Colon (tissue), 2 donors: ENCODE results near the gene TLE4.
"Not testable (repeated sequence)": the region's sequence is repeated elsewhere in the genome, so short reads cannot be mapped to it uniquely, and the experiment has no call there.

ENCODE experiments used
- FAIRE-seq: peaks from 2 replicates; lab custom pipeline; 2012; peaks lifted over from hg19 to GRCh38; lab: Jason Lieb, UNC
- donor health status: control.
- donor health status: control.

The TLE4 gene

DNA sequence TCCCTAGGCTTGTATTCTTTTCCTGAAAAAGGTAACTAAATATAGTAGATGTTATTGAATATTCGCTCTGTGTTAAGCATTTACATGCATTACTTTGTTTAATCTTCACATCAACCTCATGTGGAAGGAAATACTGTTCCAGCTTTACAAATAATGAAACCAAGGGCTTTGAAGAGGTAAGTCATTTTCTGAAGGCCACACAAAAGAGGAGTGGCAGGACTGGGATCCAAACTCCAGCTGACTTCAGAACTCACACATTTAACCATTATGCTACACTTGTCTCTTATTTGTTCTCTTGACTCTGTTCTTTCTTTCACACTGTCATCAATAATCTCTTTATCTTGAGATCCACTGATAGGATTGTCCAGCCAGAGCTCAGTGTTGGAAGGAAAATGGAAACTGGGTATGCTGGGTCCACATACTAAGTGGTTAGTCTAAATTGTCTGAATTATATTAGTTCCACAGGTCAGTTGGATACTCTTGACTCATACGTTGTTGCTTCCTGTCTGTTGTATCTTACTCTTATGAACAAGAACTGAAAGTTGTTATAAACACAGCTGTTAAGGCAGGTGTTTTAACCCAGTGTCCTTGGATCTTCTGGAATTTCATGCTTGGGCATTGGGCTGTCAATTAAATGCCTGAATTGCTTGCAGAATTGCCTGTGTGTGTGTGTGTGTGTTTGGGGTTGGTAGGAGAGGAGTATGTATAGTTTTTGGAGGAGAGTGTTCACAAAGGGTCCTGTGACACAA lies 65.6 kb downstream of the TLE4 start:
- no peak for FAIRE-seq

GRCh38 chr9:79638806-79639205 lies 67.0 kb downstream of the TLE4 start:
- no peak for FAIRE-seq

DNA sequence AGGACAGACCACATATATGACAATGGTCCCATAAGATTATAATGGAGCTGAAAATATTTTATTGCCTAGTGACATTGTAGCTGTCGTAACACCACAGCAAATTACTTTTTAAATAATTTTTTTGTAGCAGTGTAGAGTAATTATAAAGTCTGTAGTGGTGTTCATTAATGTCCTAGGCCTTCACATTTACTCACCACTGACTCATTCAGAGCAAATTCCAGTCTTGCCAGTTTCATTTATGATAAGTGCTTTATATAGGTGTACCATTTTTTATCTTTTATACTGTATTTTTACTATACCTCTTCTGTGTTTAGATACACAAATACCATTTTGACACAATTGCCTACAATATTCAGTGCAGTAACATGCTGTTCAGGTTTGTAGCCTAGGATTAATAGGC lies 67.6 kb downstream of the TLE4 start:
- FAIRE-seq, result no peak

- FAIRE-seq, result not testable (repeated sequence)
These were observed 68.3 kb downstream of the TLE4 start for GRCh38 chr9:79640067-79640466.

- no peak for FAIRE-seq
These were observed 69.3 kb downstream of the TLE4 start for GRCh38 chr9:79641070-79641469.

- no peak for FAIRE-seq
These were observed 70.9 kb downstream of the TLE4 start for GRCh38 chr9:79642671-79643070.

- no peak for FAIRE-seq
These were observed 72.3 kb downstream of the TLE4 start for GRCh38 chr9:79644048-79644447.

GRCh38 chr9:79644601-79645000 lies 72.8 kb downstream of the TLE4 start:
- FAIRE-seq, result no peak

DNA sequence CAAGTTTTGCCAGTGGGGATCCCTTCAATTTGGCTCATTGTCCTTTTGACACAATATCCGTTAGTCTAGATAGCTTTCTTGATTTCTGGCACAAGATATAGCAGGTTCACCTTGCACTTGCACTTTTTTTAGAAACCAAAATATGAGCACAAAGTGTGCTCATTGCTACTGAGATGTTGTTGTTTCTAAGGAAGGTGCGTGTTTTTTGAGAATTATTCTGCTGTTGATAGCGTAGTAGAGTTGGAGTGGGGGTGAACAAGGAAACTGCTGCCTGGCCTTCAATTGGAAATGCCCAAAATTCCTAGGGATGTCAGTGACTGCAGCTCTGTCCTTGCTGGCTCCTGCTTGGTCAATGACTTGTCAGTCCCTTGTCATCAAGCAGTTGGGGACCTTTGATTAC lies 73.3 kb downstream of the TLE4 start:
- FAIRE-seq, result no peak

DNA sequence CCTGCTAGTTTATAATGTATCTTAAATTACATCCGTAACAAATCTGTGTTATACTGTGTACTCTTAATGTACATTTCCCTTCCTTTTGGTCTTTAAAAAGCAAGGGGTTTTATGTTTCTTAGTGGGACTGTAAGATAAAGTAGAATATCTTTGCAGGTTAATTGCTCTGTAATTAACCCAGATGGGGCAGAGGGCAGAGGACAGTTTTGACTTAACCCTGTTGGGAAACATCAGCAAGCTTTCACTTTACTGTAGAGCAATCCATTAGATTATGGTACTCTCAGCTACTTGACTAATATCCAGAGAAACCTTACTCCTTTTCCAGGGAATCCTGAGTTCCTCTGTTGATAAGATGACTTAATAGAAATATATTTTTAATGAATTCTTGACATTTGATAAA lies 74.3 kb downstream of the TLE4 start:
- no peak for FAIRE-seq

DNA sequence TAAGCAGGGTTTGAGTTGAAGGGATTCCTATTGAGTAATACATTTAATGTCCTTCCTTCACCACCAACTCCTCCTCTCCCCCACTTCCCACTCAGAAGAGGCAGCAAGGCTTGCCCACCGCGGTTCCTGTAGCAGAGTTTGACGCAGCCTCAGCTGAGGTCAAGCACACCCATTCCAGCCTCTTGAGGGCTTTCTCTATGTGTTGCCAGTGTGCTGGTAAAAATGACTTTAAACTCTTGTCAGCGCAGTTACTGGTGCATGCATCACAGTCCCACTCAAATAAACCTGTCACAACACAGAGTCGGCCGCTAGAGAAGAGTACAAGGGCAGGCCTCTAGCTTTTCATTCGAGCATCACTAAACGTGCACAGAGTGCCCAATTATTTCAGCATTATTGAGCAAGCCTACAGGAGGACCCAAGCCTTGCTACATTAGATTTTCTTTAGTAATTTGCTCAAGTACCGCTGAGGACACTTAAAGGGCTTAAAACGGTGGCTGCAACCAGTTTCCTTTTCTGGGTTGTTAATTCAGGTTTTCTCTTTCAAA lies 79.6 kb downstream of the TLE4 start:
- no peak for FAIRE-seq

DNA sequence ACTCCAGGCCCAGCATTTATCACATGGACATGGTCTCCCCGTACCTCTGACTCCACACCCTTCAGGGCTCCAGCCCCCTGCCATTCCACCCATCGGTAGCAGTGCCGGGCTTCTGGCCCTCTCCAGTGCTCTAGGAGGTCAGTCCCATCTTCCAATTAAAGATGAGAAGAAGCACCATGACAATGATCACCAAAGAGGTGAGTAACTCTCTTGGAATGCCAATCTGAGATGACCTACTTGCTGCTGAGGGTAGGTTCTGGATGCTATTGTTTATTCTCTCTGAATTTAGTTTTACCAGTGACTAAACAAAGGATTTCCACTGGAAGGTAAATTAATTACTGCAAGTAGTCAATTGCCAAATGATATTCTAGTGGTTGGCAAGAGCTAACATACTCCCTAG lies 80.8 kb downstream of the TLE4 start:
- FAIRE-seq, result no peak

DNA sequence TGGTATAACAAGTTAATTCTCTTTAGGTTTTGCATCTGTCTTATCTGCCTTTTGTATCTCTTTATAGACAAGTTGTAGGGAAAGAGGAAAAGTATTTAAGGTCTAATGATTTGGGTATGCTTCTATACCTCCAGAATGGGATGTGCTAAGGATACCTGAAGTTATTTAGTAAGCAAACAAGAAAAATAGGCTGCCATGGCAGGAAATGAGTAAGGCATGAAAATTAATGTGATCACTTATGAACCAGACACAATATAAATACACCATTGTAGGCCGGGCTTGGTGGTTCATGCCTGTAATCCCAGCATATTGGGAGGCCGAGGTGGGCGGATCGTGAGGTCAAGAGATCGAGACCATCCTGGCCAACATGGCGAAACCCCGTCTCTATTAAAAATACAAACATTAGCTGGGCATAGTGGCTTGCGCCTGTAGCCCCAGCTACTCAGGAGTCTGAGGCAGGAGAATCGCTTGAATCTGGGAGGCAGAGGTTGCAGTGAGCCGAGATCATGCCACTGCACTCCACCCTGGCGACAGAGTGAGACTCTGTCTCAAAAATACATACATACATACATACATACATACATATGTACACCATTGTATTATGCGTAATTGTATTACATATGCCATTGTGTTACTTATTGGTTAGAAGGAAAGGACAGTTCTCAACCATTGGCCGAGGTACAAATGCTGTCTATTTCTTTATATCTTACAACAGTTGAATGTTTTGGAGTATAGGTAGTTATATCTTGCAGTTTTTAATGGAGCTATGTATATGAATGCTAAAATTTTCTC lies 83.0 kb downstream of the TLE4 start:
- not testable (repeated sequence) for FAIRE-seq

DNA sequence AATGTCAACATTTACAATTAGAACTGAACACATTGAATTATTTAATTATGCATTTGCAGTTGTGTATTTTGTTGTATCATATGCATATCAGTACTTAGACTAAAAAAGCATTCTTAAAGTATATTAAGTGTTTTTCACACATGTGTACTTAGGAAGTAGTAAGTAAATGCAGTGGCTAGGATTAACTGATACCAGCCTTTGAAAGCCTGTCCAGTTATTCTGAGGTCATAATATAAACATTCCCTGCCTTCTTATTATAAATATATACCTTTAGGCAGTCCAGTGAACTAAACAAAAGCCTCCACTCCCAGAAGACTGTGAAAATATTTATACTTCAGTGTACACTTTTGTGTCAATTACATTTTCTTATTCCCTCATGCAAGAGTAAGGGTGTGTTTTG lies 83.8 kb downstream of the TLE4 start:
- FAIRE-seq, result no peak

DNA sequence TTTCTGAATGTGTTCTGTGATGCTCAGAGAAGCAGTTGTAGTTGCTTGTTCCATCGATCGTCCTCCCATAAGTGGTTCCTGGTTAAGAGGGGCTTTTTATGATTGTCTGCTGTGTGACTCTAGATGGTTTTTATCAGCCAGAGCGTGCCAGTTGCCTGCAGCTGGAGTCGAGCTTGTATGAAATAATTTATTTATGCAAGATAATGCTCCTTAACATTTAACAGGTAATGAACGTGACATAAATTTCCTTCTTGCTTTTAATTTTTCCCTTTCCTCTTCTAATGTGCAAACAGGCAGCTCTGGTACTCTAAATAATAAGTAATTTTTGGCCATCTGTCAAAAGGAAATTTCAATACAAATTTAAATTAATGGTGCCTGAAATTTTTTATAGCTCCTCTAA lies 84.4 kb downstream of the TLE4 start:
- no peak for FAIRE-seq

DNA sequence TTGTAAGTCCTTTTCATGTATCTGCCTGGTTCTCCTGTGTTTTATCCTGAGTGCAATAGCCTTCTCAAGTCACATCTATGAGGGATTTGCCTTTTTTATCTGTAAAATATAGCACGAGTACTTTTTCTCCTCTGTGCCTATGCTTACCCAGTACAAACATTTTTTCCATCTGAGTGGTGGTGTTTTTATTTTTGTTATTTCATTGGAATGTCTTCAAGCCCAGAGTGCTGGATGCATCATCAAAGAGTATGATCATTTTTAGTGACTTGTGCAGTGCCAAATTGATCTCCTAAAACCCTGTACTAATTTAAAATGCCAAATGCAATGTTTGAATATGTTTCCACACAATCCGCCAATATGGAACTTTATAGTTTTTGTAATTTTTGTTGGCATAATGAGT lies 86.1 kb downstream of the TLE4 start:
- FAIRE-seq, result no peak

GRCh38 chr9:79658926-79659325 lies 87.2 kb downstream of the TLE4 start:
- FAIRE-seq, result no peak

- FAIRE-seq, result no peak
These were observed 88.8 kb downstream of the TLE4 start for GRCh38 chr9:79660615-79661014.

GRCh38 chr9:79661279-79661678 lies 89.5 kb downstream of the TLE4 start:
- no peak for FAIRE-seq

DNA sequence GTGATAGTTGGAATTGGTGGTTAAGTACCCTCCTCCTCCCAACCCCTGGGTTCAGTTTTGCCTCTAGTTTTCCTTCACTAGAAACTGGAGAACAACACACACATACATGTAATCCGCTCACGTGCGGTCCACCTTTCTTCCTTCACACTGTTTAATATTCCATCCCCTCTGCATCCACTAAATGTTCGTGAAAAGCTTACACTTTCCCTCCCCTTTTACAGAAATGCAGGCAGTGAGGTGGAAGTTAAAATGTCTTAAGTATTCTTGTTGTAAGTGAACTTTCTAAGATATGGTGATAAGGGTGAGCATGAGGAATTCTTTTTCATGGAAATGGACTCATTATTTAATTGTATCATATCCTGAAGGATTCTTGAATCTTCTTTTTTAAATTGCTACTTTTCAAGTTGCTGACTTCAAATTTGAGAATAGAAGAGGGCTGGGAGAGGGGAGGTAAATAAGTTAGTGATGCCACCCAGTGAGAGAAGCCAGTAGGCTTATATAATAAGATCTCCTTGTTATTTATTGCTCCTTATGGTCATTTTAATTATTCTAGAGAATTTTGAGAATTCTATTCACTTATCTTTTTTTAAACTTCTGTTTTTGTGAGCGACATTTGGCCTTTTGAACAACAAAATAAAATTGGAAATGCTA lies 90.2 kb downstream of the TLE4 start:
- no peak for FAIRE-seq

GRCh38 chr9:79662537-79662956 lies 90.8 kb downstream of the TLE4 start:
- no peak for FAIRE-seq

DNA sequence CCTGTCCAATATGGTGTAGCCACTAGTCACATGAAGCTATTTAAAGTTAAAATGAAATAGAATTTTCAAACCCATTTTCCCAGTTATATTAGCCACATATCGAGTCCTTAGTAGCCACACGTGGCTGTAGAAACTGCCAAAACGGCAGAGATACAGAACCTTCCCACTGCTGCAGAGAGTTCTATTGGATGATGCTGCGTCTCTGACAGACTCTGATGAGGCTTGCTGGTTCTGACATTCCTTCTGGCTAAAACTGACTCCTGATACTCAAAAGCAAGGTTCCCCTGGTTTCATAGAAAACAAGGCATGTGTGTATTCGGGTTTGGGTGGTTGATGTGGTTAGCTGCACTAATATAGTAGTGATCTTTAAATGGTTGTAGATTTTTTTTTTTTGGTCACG lies 91.5 kb downstream of the TLE4 start:
- no peak for FAIRE-seq

DNA sequence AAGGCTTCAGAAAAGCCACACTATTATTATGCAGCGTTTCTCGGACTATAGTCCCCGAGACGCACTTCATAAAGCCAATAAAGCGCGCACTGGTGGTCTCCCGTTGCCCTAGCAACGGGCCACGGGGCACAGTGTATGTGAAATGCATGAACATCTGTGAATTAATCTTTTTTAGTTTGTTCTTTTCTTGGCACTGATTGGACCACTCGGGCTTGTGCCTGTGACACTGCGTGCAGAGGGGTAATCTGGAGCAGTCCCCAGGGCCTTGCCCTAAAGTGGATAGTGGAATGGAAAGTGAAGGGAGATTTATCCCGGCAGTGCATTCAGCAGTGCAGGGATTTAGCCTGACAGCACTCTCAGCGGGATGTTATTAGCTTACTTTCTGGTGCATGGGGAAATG lies 92.1 kb downstream of the TLE4 start:
- no peak for FAIRE-seq
